NCI-H446 treated with DMSO at 0.1 percent for 48 hours (cell line): ENCODE measurements around the gene DUOXA1.

ENCODE experiments used
- DNase-seq: peaks from one replicate; lab custom pipeline; 2025; lab: John Stamatoyannopoulos, UW

The DUOXA1 gene

GRCh38 chr15:45131510-45131909 lies 1.8 kb upstream of the DUOXA1 start:
- no peak for DNase-seq

GRCh38 chr15:45130291-45131000 lies 767 bp upstream of the DUOXA1 start:
- no peak for DNase-seq

- no peak for DNase-seq
These were observed 574 bp downstream of the DUOXA1 start for GRCh38 chr15:45128971-45129639.

GRCh38 chr15:45126535-45127158 lies 3.0 kb downstream of the DUOXA1 start:
- no peak for DNase-seq

GRCh38 chr15:45123397-45123796 lies 6.3 kb downstream of the DUOXA1 start:
- DNase-seq = no peak

GRCh38 chr15:45122719-45123118 lies 7.0 kb downstream of the DUOXA1 start:
- DNase-seq = no peak

- no peak for DNase-seq
These were observed 7.8 kb downstream of the DUOXA1 start for GRCh38 chr15:45121706-45122417.

GRCh38 chr15:45121020-45121419 lies 8.7 kb downstream of the DUOXA1 start:
- DNase-seq = no peak

GRCh38 chr15:45120081-45120972 lies 9.4 kb downstream of the DUOXA1 start:
- DNase-seq = no peak

- DNase-seq = no peak
These were observed 10.7 kb downstream of the DUOXA1 start for GRCh38 chr15:45118996-45119395.

- DNase-seq = peak; percentile 58
These were observed 11.5 kb downstream of the DUOXA1 start for GRCh38 chr15:45118131-45118588.

GRCh38 chr15:45117308-45118130 lies 12.2 kb downstream of the DUOXA1 start:
- no peak for DNase-seq

GRCh38 chr15:45116482-45117307 lies 13.0 kb downstream of the DUOXA1 start:
- no peak for DNase-seq

- no peak for DNase-seq
These were observed 13.6 kb downstream of the DUOXA1 start for GRCh38 chr15:45116006-45116481.

GRCh38 chr15:45115312-45115820 lies 14.3 kb downstream of the DUOXA1 start:
- DNase-seq = no peak

- DNase-seq = no peak
These were observed 15.0 kb downstream of the DUOXA1 start for GRCh38 chr15:45114751-45115085.

GRCh38 chr15:45114076-45114750 lies 15.5 kb downstream of the DUOXA1 start, which contains the start of the genes DUOX2 and DUOXA2:
Gene DUOX2 (minus strand): TSS chr15:45114172. CDS start chr15:45113411, 761 bp downstream.
Gene DUOXA2 (plus strand): TSS chr15:45114326. CDS start chr15:45114606, 280 bp downstream.
- no peak for DNase-seq

GRCh38 chr15:45113380-45113990 lies 16.2 kb downstream of the DUOXA1 start:
- no peak for DNase-seq
